WI38 (cell line): ENCODE data around the gene MRPS24.

Source experiments
- H3K4me3 ChIP-seq: 2 replicates; pipeline ENCODE4 v1.5.1; 2011; ENCODE audit warnings: low read depth, mild to moderate bottlenecking, control low read depth, low read length
- CTCF ChIP-seq: IDR thresholded peaks from 2 replicates; pipeline ENCODE4 v1.5.1; 2012; ENCODE audit warnings: low read depth, mild to moderate bottlenecking, control low read depth, low read length

The MRPS24 gene

DNA sequence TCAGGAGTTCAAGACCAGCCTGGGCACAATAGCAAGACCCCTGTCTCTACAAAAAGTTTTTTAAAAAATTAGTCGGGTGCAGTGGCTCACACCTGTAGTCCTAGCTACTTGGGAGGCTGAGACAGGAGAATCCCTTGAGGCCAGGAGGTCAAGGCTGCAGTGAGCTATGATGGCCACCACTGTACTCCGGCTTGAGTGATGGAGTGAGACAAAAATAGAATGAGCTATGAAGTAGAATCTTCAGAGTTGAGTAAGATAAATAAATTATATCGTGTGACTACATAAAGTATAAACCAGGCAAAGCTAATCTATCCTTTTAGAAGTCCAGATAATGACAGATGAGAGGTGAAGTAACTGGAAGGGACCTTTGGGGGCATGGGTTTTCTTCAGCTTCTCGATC lies 15.3 kb upstream of the MRPS24 start:
- H3K4me3 ChIP-seq: no peak overlapping the region
- no peak for TF ChIP-seq CTCF

- H3K4me3 ChIP-seq: no peak overlapping the region
- no peak for TF ChIP-seq CTCF
Observed at GRCh38 chr7:43884209-43884608, 14.9 kb upstream of the MRPS24 start.

GRCh38 chr7:43880596-43880995 lies 11.3 kb upstream of the MRPS24 start:
- H3K4me3 ChIP-seq: no peak overlapping the region
- no peak for TF ChIP-seq CTCF

GRCh38 chr7:43879477-43879876 lies 10.2 kb upstream of the MRPS24 start:
- TF ChIP-seq CTCF: no peak
- H3K4me3 ChIP-seq: no peak overlapping the region

DNA sequence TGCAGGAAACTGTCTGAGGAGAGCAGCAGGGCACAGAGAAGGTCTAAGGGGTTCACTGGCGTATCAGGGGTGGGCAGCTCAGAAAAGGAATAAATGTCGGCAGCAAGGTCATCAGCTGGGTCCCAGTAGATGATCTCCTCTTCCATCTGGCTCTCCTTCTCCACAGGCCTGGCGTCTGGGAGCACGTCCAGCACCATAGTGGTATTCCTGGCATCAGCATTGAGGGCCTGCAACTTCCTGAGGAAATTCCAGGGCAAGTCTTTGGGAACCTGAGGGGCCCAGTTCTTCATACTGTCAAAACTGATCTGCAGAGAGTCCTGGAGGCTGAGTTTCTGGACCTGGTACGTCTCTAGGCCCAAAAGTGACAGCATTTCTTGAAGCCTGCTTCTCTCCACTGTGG lies 9.6 kb upstream of the MRPS24 start:
- no peak for TF ChIP-seq CTCF
- H3K4me3 ChIP-seq: no peak overlapping the region

GRCh38 chr7:43877968-43878864 lies 8.9 kb upstream of the MRPS24 start:
- no peak for TF ChIP-seq CTCF
- H3K4me3 ChIP-seq: no peak overlapping the region

DNA sequence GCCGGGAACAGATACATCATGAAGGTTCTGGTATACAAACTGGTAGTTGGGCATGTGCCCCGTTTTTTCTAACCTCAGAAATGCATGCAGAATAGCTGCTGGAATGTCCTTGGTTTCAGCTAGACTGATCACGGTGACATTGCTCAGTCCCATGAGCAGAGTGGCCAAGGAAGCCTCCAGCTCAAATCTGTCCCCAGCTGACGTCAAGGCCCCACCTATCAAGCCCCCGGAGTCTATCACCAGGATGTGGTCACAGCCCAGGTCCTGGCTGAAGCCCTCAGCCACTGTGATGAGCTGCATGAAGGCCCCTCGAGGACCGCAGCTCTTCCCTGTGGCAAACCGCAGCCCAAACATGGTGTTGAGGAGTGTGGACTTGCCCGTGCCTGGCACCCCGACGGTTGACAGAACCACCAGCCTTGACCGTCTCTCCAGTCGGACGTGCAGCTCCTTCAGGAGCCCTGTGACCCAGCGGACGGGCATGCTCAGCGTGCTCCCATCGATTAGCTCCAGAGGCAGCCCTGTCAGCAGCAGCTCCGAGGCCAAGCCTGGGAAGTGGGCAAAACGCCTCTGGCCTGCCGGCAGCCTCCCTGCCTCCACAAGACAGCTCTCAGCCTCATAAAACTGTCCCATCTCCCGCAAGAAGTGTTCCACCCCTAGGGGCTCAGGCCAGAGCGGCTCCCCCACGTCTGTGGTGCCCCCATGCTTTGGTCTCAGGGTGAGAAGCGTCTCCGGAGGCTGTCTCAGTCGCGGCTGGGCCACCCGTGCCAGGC lies 7.8 kb upstream of the MRPS24 start:
- no peak overlapping the region for H3K4me3 ChIP-seq
- no peak for TF ChIP-seq CTCF
